Skin of body (tissue), 2 donors: ENCODE data around the gene SLC1A7. TPM values are rescaled to one million over a fixed set of nuclear protein-coding genes. Genes with fewer than 3 reads are reported as not detected.

Experiments used
- DNase-seq: peaks from one replicate; lab custom pipeline; 2025; lab: John Stamatoyannopoulos, UW
- total RNA-seq: library from RNA; depleted of rRNA; stranded (reverse); fragments of >200 nt; gene quantifications from one replicate; pipeline ENCODE4 v1.2.3, GENCODE V29; 2014

SLC1A7 gene
- total RNA-seq, 1 donor from 2014 or later = not detected

DNA sequence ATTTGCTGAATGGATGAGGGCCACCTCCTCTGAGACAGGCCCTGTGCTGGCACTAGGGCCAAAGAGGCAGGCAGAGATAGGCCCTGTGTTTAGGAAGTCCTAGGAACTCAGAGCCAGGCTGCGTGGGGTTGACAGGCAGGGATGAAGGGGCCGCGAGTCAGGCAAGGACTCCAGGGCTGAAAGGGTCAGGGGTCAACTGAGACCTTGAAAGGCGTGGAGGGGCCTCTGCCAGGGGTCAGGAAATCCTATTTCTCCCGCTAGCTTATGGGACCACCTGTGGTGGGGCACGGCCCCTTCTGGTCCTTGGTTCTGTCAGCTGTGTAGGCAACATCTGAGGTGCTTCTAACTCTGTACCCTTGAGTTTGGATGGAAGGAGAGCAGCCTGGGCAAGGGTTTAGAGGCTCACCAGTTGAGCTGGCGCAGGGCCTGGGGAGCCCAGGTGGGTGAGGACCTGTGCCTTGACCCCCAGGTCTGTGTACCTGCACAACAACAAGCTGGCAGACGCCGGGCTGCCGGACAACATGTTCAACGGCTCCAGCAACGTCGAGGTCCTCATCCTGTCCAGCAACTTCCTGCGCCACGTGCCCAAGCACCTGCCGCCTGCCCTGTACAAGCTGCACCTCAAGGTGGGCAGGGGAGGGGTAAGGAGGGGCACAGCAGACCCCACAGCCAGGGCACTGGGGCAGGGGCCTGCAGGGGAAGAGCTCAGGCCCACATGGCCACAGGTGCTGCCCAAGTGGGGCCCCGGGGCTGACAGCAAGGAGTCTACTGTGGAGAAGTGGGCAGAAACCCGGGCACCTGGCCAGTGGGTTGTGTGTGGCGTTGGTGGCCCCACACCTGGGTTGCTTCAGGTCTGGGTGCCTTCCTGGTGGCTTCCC, 65.5 kb downstream of the SLC1A7 start:
- no peak for DNase-seq

DNA sequence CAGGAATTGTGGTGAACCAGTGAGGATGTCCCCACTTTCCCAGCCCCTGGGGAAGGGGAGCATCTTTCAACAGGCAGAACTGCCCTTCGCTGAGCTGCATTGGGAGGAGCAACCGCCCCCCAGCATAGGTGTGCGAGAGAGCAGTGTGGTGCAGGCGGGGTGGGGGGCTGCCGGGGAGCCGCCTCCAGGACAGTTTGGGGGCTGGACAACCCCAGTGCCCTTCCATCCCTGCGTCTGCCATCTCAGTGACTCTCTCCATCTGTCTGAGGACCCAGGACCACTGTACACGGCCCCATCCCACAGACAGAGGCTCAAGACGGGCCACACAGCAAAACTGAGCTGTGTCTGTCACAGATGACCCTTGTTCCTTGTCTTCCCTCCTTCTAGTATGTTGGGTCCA, 66.3 kb downstream of the SLC1A7 start:
- DNase-seq = no peak

DNA sequence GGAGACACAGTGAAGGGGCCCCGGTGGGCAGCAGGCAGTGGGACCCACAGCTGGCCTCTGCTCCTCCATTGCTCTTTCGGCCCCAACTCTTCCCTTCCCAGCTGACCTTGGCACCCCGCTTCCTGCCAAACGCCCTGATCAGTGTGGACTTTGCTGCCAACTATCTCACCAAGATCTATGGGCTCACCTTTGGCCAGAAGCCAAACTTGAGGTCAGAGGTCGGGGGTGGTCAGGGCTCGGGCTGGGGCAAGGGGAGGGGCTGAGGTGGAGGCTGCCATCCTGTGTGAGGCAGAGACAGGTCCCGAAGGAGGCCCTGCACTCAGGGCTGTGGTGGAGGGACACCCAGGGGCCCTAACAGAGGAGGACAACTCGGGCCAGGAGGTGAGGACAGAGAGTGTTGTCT, 66.7 kb downstream of the SLC1A7 start:
- no peak for DNase-seq

DNA sequence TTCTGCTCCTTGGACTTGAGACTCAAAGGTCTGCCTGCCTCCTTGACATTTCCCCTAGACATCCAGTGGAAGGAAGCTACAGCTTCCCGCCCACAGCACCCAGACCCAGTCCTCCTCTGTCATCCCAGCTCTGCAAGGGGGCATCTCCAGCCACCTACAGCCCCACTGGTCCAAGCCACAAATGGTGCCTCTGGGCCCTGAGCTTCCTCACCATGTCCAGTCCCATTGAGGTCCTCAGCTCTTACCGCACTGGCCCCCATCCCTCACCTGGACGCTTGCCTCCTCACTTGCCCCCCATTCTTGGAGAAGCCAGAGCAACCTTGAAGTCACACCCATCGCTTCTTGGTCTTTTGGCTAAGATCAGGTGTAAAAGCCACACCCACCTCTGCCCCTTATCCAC, 67.2 kb downstream of the SLC1A7 start:
- no peak for DNase-seq

DNA sequence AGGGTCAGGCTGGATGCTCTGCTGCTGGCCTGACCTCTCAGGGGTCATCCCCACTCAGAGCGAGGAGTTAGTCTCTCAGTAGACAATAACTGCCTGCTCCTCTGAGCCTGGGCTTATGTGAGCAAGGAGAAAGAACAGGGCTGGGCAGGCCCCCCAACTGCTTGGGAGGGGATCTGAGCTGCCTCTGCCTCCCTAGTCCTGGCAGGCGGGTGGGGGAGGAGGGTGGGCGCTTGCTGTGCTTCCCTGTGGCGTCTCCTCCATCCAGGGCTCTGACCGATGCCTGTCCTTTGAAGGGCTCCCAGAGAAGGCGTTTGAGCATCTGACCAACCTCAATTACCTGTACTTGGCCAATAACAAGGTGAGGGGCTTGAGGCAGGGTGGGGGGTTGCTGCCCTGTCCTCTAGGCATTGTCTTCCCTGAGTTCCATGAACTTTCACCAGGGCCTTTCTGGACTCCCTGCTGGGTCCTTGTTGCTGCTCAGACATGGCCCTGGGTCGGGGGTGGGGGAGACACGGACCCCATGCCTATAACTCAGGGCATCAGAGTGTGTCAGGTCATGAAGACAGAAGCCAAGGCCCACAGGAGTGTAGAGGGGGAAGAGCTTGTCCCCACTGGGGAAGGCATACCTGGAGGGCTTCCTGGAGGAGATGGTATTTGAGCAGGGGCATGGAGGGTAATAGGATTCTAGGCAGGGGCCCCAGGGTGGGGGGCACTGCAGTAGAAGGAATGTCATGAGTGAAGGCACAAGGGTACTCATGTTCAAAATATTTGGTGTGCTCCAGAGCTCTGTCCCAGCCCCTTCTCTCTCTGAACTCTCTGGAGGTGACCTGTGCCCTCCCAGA, 67.9 kb downstream of the SLC1A7 start:
- no peak for DNase-seq

DNA sequence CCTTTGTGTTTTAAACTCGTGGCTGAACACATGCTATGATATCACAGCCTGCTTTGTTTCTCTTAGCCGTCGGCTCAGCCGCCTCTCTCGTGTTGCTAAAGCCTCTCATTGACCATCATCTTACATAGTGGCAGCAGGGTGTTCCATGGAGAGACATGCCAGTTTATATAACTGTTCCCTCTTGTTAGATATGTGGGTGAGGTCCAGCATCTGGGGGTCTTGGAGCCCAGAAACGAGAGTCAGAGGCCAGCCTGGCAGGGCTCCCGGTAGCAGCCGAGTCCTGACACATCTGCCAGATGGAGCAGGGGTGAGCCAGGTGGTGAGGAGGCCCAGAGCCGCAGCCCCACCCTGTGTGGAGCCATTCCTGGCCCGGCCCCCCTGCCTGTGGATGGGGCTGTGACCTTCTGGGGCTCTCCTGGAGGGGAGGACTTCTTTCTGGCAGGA, 68.5 kb downstream of the SLC1A7 start:
- no peak for DNase-seq

DNA sequence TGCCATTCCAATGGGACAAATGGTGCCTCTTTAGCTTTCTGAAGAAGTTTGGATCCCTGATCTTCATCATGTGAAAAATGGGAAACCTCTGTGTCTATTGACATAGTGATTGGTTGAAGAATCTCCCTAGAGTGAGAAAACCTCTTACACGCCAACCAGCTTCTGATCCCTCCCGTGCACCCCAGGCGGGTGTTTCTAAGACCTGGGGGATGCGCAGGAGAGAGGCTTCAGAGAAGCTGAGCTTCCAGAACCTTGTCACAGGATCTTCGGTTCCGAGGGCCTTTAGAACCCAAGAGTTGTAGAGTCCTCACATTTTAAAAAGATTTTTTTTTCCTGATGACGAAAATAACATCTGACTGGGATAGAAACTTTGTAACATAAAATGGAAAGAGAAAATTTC, 69.2 kb downstream of the SLC1A7 start:
- no peak for DNase-seq

DNA sequence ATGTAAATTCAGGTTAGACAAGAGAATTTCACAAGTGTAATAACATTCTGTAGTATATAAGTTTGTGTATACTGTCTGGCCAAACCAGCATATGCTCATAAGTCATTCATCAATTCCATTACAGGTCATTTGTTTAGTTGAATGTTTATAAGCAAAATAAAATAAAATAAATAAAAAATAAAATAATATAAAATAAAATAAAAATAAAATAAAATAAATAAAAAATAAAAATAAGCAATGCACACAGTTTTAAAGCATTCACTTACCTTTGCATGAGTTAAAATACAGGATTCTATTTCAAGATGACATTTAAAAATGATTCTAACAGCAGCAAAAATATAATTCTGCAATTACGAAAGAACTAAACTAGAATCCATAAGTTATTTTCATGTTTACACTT, 70.5 kb downstream of the SLC1A7 start:
- no peak for DNase-seq

DNA sequence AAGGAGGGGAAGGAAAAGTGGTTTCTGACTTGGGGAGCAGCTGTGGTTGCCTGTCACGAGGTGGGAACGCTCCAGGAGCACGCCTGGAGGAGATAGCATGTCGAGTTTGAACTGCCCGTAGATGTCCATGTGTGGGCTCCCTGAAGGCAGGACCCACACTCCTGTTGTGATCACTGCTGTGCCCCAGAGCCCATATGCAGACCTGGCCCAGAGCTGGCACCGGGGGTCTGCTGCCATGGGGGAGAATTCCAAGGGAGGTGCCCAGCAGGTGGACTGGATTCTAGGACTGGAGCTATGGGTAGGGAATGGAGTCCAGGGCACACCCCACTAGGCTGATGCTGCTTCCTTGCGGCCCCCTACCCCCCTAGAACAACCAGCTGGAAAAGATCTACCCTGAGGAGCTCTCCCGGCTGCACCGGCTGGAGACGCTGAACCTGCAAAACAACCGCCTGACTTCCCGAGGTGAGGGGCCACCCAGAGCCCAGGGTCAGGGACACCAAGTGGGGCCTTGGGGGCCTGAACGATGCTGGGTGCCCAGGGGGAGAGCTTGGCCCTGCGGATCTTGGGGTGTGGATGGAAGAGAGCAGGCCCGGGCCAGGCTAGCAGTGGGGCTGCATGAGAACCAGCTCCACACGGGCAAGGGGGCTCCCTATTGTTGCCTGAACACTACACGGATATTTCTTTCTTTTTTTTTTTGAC, 71.1 kb downstream of the SLC1A7 start:
- DNase-seq = no peak

DNA sequence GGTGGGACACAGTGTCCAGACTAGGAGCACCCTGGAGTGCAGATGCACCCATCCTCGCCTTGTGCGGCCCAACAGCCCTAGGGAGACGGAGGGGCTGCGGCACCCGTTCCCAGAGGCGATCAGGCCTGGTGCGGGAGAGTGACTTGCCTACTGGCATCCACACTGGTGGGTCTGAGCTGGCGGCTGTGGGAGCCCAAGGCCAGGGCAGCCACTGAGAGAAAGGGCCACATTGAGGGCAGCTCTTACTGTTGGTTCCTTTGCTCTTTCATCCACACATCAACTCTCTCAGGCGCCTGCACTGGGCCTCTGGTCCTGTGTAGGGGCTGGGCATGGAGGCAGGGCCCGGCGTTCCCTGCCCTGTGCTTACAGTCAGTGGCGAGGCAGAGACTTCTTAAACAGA, 71.8 kb downstream of the SLC1A7 start:
- DNase-seq = no peak

DNA sequence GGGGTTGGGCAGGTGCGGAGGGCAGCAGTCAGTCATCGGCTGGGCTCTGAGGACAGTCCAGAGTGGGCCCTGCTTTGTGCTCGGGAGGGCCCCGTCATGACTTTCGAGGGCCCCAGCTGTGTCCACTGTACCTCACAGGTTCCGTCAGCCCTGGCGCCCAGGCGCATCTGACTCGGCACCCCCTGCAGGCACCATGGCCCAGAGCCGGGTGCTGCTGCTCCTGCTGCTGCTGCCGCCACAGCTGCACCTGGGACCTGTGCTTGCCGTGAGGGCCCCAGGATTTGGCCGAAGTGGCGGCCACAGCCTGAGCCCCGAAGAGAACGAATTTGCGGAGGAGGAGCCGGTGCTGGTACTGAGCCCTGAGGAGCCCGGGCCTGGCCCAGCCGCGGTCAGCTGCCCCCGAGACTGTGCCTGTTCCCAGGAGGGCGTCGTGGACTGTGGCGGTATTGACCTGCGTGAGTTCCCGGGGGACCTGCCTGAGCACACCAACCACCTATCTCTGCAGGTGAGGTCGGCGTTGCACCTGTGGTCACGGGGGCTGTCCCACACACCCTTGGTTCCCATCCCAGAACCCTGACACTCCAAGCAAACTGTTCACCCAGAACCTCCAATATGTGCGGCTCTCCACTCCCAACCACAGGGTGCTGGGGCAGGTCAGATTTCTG, 72.6 kb downstream of the SLC1A7 start:
- DNase-seq = no peak

DNA sequence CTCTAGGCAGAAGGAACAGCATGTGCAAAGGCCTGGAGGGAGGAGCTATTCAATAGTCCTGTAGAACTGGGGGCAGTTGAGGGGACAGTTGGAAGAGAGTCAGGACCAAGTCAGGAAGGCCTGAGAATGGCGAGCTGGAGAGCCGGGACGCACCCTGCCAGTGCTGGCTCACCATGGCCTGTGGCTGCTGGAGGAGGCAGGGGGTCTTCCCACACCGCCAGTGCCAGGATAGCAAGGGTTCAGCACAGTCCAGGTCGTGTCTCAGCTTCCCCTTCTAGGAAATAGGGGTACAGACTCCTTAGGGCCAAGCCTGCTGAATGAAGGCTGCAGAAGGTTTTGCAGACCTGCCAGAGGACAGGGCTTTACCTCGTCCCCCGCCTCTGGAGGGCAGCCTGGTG, 73.2 kb downstream of the SLC1A7 start:
- DNase-seq = no peak

DNA sequence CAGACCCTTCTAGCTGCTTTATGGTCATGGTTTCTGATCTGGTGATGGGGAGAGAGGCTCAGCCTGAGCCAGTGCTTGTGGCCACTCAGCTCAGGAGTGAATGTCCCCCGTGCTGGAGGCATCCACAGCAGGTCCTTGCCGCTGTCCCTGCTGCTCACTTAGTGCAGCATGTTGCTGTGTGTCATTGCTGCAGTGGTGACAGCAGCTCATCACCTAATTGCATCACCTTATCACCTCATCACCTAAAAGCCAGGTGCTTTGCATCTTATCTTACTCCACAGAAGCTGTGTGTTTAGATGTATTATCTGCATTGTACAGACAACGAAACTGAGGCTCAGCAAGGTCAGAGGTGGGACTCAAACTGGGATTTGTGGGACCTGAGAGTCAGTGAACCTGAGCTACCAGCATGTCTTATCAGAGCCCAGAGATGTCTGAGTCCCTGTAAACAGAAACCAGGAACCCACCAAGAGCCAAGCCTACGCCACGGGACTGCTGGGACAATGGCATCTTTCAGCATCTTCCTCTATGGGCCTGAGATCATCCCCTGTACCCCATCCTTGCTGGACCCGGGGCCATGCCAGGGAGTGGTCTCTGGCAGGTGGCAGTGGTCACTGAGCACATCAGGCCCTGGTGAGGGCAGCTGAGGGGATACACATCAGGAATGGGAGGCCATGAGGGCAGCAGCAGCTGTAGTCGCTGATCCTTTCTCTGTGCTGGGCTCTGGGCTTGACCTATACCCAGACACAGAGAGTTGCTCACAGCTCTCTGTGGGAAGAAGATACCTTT, 73.9 kb downstream of the SLC1A7 start:
- no peak for DNase-seq

DNA sequence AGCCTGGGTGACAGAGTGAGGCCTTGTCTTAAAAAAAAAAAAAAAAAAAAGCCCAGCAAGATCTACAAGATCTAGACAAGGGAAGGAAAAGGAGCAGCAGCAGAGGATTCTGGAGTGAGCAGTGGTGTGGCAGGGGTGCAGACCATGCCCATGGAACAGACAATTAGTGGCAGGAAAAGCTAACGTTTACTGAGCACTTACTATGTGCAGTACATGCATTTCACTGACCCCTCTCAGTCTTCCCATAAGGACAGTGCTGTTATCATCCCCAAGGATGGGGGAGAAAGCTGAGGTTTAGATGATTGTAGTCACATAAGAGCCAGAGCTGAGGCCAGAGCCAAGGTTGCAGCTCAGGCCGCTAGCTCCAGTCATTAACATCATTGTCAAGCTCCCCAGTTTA, 74.6 kb downstream of the SLC1A7 start:
- no peak for DNase-seq

DNA sequence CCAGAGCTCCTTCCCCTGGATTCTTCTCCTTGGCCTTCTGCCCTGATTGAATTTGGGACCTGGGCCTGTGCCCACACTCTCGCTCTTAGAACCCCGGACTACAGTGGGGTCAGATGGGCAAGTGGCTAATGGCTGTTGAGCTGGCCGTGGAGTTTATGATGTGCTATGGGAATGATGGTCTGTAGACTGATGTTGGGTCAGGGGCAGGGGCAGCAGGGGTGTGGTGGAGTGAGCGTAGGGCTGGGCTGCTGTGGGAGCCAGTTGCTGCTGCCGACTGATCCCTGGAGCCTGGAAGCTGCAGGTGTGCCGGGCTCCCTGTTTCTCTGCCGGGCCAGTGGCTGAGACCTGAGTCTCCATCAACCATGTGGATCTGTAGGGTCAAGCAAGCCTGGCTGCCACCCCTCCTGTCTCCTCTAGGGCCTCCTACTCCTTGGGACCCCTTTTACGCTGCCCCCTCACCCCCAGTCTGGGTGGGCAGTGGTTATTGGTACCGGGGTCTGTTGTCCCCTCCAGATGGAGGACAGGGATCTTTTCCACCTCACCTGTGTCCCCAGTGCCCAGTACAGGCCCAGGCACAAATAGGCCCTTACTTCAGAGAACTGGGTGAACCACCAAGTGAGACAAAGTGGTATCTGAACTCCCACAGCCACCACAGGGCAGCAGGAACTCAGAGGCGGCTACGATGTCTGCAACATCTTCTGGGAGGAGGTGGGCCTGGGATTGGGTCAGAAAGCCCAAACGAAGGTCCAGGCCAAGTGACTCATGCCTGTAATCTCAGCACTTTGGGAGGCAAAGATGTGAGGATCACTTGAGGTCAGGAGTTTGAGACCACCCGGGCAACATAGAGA, 75.3 kb downstream of the SLC1A7 start:
- DNase-seq = no peak

DNA sequence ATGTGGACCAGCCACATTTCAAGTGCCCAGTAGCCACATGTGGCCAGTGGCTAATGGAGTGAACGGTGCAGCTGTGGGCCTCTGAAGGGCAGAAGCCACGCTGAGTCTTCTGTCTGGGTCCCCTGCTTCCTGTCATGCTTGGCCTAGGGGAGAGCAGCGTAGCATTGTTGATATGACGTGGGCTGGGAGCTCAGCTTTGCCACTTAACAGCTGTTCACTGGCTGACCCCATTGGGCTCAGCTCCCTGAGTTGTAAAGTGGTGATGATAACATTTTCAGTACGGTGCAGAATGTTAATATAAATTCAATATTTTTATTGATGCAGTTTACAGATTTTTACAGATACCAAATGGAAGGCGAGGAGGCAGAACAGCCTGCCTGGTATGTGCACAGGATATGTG, 76.0 kb downstream of the SLC1A7 start:
- DNase-seq = no peak

DNA sequence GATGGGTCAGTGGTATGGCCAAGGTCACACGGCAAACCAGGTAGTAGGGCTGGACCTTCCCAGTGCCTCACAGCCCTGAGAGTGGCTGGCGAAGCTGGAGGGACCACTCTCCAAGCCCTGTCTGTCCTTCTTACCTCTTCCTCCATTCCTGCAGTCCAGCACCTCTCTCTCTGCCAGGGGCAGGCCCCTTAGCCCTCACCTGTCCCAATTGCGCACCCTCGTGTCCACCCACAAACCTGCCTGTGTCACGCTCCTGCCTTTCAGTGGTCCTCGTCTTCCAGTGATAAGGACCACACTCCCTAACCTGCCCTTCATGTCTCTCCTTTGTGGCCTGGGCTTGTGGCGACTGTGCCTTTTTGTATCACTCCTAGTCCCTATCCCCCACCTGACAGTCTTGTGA, 77.0 kb downstream of the SLC1A7 start:
- DNase-seq = no peak

DNA sequence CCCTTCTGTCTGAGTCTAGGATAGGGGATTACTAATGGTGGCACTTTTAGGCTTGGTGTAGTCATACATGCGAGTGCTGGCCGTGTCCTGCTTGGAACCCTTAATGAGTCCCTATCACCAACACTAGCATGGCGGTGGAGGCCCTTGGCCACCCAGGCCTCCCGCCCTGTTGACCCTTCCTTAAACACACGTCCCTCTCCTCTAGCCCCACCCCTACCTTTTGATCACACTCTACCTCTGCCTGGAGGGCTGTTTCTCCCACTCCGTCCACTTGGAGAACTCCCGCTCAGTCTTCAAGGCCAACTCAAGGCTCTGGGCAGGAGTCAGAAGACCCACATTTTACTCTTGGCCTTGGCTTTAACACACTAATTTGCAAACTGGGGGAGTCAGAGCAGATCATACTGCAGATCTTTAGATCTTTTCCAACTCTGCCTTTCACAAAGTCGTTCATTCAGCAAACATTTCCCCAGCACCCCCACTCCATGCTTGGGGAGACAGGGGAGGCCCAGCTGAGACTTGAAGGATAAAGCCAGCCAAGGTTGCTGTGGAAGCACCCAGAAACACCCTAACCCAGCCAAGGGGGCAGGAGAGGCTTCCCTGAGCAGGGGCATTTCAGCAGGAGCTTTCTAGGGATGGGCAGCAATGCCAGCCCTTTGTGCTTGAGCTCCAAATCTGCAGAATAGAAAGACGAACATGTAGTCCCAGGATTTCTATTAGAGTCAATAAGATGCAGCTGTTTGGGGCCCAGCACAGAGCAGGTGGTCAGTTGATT, 78.5 kb downstream of the SLC1A7 start:
- DNase-seq = no peak
